Measurements from ENCODE around the gene CTLA4.

- TF ChIP-seq POLR2AphosphoS5 (IDR thresholded peaks at IDR 0.05), result no peak
- no peak for TF ChIP-seq CTCF (IDR thresholded peaks at IDR 0.05)
- TF ChIP-seq EP300 (IDR thresholded peaks at IDR 0.05), result no peak
Observed at GRCh38 chr2:203908797-203909185, 41.2 kb downstream of the CTLA4 start.

Measured in esophagus muscularis mucosa (tissue), 4 donors.